Stimulated activated CD8-positive, alpha-beta memory T cell treated with anti-CD3 and anti-CD28 coated beads, Interleukin-15, amount 100 ng/mL, for 4 hours (primary cell): ENCODE measurements around the gene SHB.

Experiments used
- DNase-seq, 2 donors: peaks; one replicate each; pipeline ENCODE4 v3.0.0-alpha.2; 2020; ENCODE audit warnings: low read depth in 2 of 2

SHB gene

GRCh38 chr9:37935096-37935495, 133.9 kb downstream of the SHB start:
- DNase-seq, result no peak

GRCh38 chr9:37931592-37931991, 137.4 kb downstream of the SHB start:
- DNase-seq, result no peak

- DNase-seq, result no peak
Measured at GRCh38 chr9:37929441-37929895, 139.6 kb downstream of the SHB start.

- DNase-seq, result no peak
Measured at GRCh38 chr9:37928552-37929430, 140.2 kb downstream of the SHB start.

GRCh38 chr9:37927601-37928551, 141.2 kb downstream of the SHB start:
- DNase-seq, result no peak

GRCh38 chr9:37927132-37927531, 141.9 kb downstream of the SHB start:
- no peak for DNase-seq

- no peak for DNase-seq
Measured at GRCh38 chr9:37926737-37927118, 142.3 kb downstream of the SHB start.

- DNase-seq, result no peak
Measured at GRCh38 chr9:37925786-37926736, 143.0 kb downstream of the SHB start.

- DNase-seq, result no peak
Measured at GRCh38 chr9:37925006-37925405, 144.0 kb downstream of the SHB start.

- no peak for DNase-seq
Measured at GRCh38 chr9:37924538-37924937, 144.5 kb downstream of the SHB start.

GRCh38 chr9:37923796-37924427, 145.1 kb downstream of the SHB start:
- DNase-seq, result no peak

GRCh38 chr9:37923118-37923795, 145.8 kb downstream of the SHB start:
- DNase-seq, result no peak

GRCh38 chr9:37922363-37923117, 146.5 kb downstream of the SHB start:
- DNase-seq, result no peak

- no peak for DNase-seq
Measured at GRCh38 chr9:37921546-37922300, 147.3 kb downstream of the SHB start.

GRCh38 chr9:37921168-37921510, 147.9 kb downstream of the SHB start:
- DNase-seq, result no peak

GRCh38 chr9:37920471-37921167, 148.4 kb downstream of the SHB start:
- DNase-seq, result no peak

- DNase-seq, result no peak
Measured at GRCh38 chr9:37919956-37920335, 149.1 kb downstream of the SHB start.

GRCh38 chr9:37919246-37919955, 149.6 kb downstream of the SHB start:
- DNase-seq, result no peak
